GM12878 (cell line): Measurements from ENCODE around the gene UIMC1. TPM values are rescaled to one million over a fixed set of nuclear protein-coding genes. Genes with fewer than 3 reads are reported as not detected.
"Not testable (repeated sequence)": the region's sequence is repeated elsewhere in the genome, so short reads cannot be mapped to it uniquely, and the experiment has no call there.

ENCODE experiments used
- ATAC-seq: fragments of 200-7000 bp; cut with Tn5 transposase; 3 replicates; pipeline ENCODE4 v1.9.1; 2020; ENCODE audit warnings: mild to moderate bottlenecking, moderate library complexity
- BruUV-seq: library from RNA; stranded (reverse); fragments of 400-500 nt; replicated peaks from 2 replicates; lab custom pipeline; 2021; lab: Mats Ljungman, UMichigan
- CTCF ChIA-PET: fragments of 300-600 bp; sonication (Branson Sonifier 250); formaldehyde crosslinking; extraction: SDS; loops from one replicate; lab custom pipeline; 2021; ENCODE audit warnings: inconsistent platforms; lab: Yijun Ruan, JAX
- POLR2A ChIA-PET: fragments of 350-600 bp; formaldehyde crosslinking; extraction: SDS; loops from one replicate; lab custom pipeline; 2021; ENCODE audit warnings: inconsistent platforms; lab: Charles Lee
- RAD21 ChIA-PET: fragments of 300-600 bp; sonication (Branson Sonifier 250); formaldehyde crosslinking; loops from one replicate; lab custom pipeline; 2023; ENCODE audit warnings: antibody characterized with exemption; ENCODE audit not compliant: unreplicated experiment; lab: Charles Lee
- SMC1A ChIA-PET: fragments of 300-600 bp; sonication (Branson Sonifier 250); formaldehyde crosslinking; loops from one replicate; lab custom pipeline; 2023; ENCODE audit not compliant: unreplicated experiment, uncharacterized antibody; lab: Charles Lee
- DNase-seq: peaks from one replicate; pipeline ENCODE4 v3.0.0-alpha.2; 2011; ENCODE audit warnings: low read depth, low spot score
- FAIRE-seq: peaks from 3 replicates; lab custom pipeline; 2011; peaks lifted over from hg19 to GRCh38; lab: Jason Lieb, UNC
- H2AFZ ChIP-seq: 2 replicates; pipeline ENCODE4 v1.6.0; 2011; ENCODE audit warnings: low read depth, low read length, control low read depth; ENCODE audit not compliant: control insufficient read depth
- H3K27ac ChIP-seq: 2 replicates; pipeline ENCODE4 v1.5.1; 2011; ENCODE audit warnings: control low read depth; ENCODE audit not compliant: control insufficient read depth, insufficient read depth
- H3K27me3 ChIP-seq, 2 experiments: replicated peaks in 1 of 2; 2 replicates each; pipeline versions ENCODE4 v1.6.0 to v1.6.1; 2011; ENCODE audit warnings: low read length in 1 of 2; ENCODE audit not compliant: control insufficient read depth in 2 of 2, insufficient read depth in 2 of 2
- H3K36me3 ChIP-seq, 2 experiments: 2 replicates each; pipeline ENCODE4 v1.5.1; 2011; ENCODE audit warnings: low read length in 1 of 2; ENCODE audit not compliant: control insufficient read depth in 2 of 2, insufficient read depth in 2 of 2
- H3K4me1 ChIP-seq: 2 replicates; pipeline ENCODE4 v1.6.1; 2011; ENCODE audit warnings: mild to moderate bottlenecking, low read length, moderate library complexity, mixed read lengths; ENCODE audit not compliant: control insufficient read depth, insufficient read depth
- H3K4me2 ChIP-seq: 2 replicates; pipeline ENCODE4 v1.6.0; 2011; ENCODE audit warnings: control low read depth; ENCODE audit not compliant: control insufficient read depth, insufficient read depth
- H3K4me3 ChIP-seq: fragments of 200-600 bp; sonication (generic); 2 replicates; pipeline ENCODE4 v1.5.1; 2016
- H3K79me2 ChIP-seq: 2 replicates; pipeline ENCODE4 v1.6.0; 2011; ENCODE audit warnings: low read length; ENCODE audit not compliant: control insufficient read depth, insufficient read depth
- H3K9ac ChIP-seq: 2 replicates; pipeline ENCODE4 v1.8.0; 2011; ENCODE audit warnings: low read length, control low read depth, mixed read lengths; ENCODE audit not compliant: control insufficient read depth, insufficient read depth
- H3K9me3 ChIP-seq: replicated peaks from 3 replicates; pipeline ENCODE4 v1.5.1; 2011; ENCODE audit warnings: mild to moderate bottlenecking, low read length; ENCODE audit not compliant: control insufficient read depth, insufficient read depth
- H4K20me1 ChIP-seq: 2 replicates; pipeline ENCODE4 v1.6.0; 2011; ENCODE audit not compliant: control insufficient read depth, insufficient read depth
- BACH1 ChIP-seq: fragments of 450-650 bp; IDR thresholded peaks from 2 replicates; pipeline ENCODE4 v1.6.1; 2017; ENCODE audit warnings: mild to moderate bottlenecking, borderline replicate concordance
- CREM ChIP-seq: IDR thresholded peaks from 2 replicates; pipeline ENCODE4 v1.6.1; 2014; ENCODE audit warnings: antibody characterized with exemption, low read depth
- HDGF ChIP-seq: fragments of 450-650 bp; IDR thresholded peaks from 2 replicates; pipeline ENCODE4 v1.6.1; 2016; ENCODE audit warnings: antibody characterized with exemption
- IKZF2 ChIP-seq, 2 experiments: fragments of 450-650 bp; IDR thresholded peaks; 2 replicates each; pipeline ENCODE4 v1.6.1; 2017; ENCODE audit warnings: mild to moderate bottlenecking in 2 of 2, moderate library complexity in 2 of 2
- SP1 ChIP-seq: IDR thresholded peaks from one replicate; pipeline ENCODE4 v1.6.1; 2011; ENCODE audit warnings: low read depth, low read length
- SPI1 ChIP-seq: IDR thresholded peaks from 2 replicates; pipeline ENCODE4 v1.6.1; 2011; ENCODE audit warnings: low read depth, mild to moderate bottlenecking, low read length, moderate library complexity, borderline replicate concordance; ENCODE audit not compliant: insufficient read depth
- ZNF207 ChIP-seq: fragments of 450-650 bp; IDR thresholded peaks from 2 replicates; pipeline ENCODE4 v1.6.1; 2014; ENCODE audit warnings: antibody characterized with exemption, mild to moderate bottlenecking, borderline replicate concordance
- WGBS: methylation state at CpG from one replicate; pipeline ENCODE4 v1.1.6; 2016; ENCODE audit warnings: low lambda C conversion rate; ENCODE audit not compliant: insufficient replicate concordance, insufficient coverage; ENCODE audit errors: missing lambda C conversion rate; 5-methylcytosine and 5-hydroxymethylcytosine counted together
- in situ Hi-C: fragments of 300-500 bp; cut with MboI; formaldehyde crosslinking; loops from 9 replicates; pipeline ENCODE4 v1.14.3; 2018; ENCODE audit warnings: mixed read lengths
- intact Hi-C: fragments of 100-400 bp; cut with micrococcal nuclease; formaldehyde crosslinking; loops from one replicate; pipeline ENCODE4 v1.14.2; 2022; ENCODE audit not compliant: unreplicated experiment
- polyA plus RNA-seq, 11 experiments: library from polyadenylated mRNA; depleted of rRNA in 4 of 11; unstranded in 6 of 11; stranded (reverse) in 5 of 11; fragments of >200 nt; fragmentation: Nextera tagmentation in 4 of 11; fragmentation: Illumina TruSeq in 1 of 11; extraction: Ambion mirVana in 4 of 11; extraction: Trizol in 1 of 11; gene quantifications; 1 replicate in 1 of 11; 2 replicates in 10 of 11; pipeline versions ENCODE4 v1.2.1 to v1.2.3, GENCODE V29; 2011 to 2016; ENCODE audit warnings: inconsistent platforms in 2 of 11, missing spikeins in 2 of 11, low read depth in 1 of 11
- total RNA-seq, 4 experiments: library from RNA; depleted of rRNA in 3 of 4; stranded (reverse); fragments of >200 nt in 3 of 4; fragmentation: Illumina TruSeq in 1 of 4; extraction: Trizol in 1 of 4; gene quantifications; 2 replicates each; pipeline versions ENCODE4 v1.2.1 to v1.2.3, GENCODE V29; 2013 to 2021
- TF ChIP-seq, protein P1 (sequence below): fragments of 450-650 bp; IDR thresholded peaks from 2 replicates; pipeline ENCODE4 v1.6.1; 2017; ENCODE audit warnings: mild to moderate bottlenecking, low read depth, inconsistent platforms; ENCODE audit not compliant: poor library complexity, severe bottlenecking
- TF ChIP-seq, protein P2 (sequence below): fragments of 450-650 bp; IDR thresholded peaks from 2 replicates; pipeline ENCODE4 v1.6.1; 2018; ENCODE audit warnings: borderline replicate concordance, mild to moderate bottlenecking; ENCODE audit not compliant: partially characterized antibody

UIMC1 gene
- total and polyA plus RNA-seq, 10 of the 15 experiments (the other 5 are each of a cell fraction or from before 2014, with no cell fraction given) = 16.2 to 51.4 (median 32.7) TPM

DNA sequence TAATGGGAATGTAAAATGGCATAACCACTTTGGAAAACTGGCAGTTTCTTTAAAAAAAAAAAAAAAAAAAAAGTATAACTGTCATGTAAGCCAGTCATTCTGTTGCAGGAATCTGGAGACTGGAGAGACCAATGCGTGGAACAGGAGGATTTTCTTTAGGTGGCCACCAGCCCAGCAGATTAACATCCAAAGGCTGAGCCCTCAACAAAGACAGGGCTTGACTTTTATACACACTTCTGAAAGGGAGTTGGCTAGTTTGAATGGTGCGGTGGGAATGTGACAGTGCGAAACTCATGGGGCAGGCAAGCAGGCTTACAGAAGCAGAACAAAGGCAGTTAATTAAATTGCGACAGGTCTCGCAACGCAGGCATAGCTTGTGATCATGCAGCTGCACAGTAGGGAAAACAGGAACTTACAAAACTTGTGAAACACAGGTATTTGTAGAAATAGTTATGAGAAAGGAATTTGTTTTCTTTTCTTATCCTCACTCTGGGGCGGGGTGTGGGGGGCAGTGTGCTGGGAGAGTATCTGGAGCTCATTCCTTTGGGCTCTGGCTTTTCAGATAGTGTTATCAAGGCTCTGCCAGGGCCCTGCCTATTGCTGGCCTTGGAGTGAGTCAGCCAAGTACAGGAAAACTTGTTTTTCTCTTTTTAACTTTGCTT lies 12.0 kb downstream of the UIMC1 start (continued):
- no peak for TF ChIP-seq SPI1
- TF ChIP-seq CREM = peak; percentile 35; the same call in 1 of the 2 replicates
- peak; percentile 83 to 84; a peak in 3 of 4 replicates for TF ChIP-seq IKZF2 (IDR thresholded peaks at IDR 0.05)
- TF ChIP-seq ZNF207 = no peak
- TF ChIP-seq, protein P1, sequence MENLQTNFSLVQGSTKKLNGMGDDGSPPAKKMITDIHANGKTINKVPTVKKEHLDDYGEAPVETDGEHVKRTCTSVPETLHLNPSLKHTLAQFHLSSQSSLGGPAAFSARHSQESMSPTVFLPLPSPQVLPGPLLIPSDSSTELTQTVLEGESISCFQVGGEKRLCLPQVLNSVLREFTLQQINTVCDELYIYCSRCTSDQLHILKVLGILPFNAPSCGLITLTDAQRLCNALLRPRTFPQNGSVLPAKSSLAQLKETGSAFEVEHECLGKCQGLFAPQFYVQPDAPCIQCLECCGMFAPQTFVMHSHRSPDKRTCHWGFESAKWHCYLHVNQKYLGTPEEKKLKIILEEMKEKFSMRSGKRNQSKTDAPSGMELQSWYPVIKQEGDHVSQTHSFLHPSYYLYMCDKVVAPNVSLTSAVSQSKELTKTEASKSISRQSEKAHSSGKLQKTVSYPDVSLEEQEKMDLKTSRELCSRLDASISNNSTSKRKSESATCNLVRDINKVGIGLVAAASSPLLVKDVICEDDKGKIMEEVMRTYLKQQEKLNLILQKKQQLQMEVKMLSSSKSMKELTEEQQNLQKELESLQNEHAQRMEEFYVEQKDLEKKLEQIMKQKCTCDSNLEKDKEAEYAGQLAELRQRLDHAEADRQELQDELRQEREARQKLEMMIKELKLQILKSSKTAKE = peak; percentile 38
- peak; percentile 54; the same call in 1 of the 2 replicates for TF ChIP-seq BACH1
- no peak for TF ChIP-seq SP1
- TF ChIP-seq, protein P2, sequence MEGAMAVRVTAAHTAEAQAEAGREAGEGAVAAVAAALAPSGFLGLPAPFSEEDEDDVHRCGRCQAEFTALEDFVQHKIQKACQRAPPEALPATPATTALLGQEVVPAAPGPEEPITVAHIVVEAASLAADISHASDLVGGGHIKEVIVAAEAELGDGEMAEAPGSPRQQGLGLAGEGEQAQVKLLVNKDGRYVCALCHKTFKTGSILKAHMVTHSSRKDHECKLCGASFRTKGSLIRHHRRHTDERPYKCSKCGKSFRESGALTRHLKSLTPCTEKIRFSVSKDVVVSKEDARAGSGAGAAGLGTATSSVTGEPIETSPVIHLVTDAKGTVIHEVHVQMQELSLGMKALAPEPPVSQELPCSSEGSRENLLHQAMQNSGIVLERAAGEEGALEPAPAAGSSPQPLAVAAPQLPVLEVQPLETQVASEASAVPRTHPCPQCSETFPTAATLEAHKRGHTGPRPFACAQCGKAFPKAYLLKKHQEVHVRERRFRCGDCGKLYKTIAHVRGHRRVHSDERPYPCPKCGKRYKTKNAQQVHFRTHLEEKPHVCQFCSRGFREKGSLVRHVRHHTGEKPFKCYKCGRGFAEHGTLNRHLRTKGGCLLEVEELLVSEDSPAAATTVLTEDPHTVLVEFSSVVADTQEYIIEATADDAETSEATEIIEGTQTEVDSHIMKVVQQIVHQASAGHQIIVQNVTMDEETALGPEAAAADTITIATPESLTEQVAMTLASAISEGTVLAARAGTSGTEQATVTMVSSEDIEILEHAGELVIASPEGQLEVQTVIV = no peak
- 0 out of 2 replicates have a peak, but pooled peaks have one; percentile 45 for TF ChIP-seq HDGF

DNA sequence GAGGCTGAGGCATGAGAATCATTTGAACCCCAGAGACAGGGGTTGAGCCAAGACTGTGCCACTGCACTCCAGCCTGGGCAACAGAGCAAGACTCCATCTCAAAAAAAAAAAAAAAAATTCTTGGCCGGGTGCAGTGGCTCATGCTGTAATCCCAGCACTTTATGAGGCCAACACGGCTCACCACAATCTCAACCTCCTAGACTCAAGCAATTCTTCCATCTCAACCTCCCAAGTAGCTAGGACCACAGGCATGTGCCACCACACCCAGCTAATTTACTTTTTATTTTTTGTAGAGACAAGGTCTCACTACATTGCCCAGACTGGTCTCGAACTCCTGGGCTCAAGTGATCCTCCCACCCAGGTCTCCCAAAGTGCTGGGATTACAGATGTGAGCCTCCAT lies 13.5 kb downstream of the UIMC1 start:
- BruUV-seq, H3K36me3 ChIP-seq, H3K4me3 ChIP-seq, DNase-seq, H4K20me1 ChIP-seq, ATAC-seq, H3K27ac ChIP-seq, H3K4me2 ChIP-seq, intact Hi-C loops, H2AFZ ChIP-seq, in situ Hi-C loops, H3K9ac ChIP-seq, H3K9me3 ChIP-seq, H3K27me3 ChIP-seq, FAIRE-seq: not testable (repeated sequence)
- CTCF ChIA-PET = interaction anchor here (0.7 to 2.5 kb wide), 4 partner anchors 12 to 79 kb away, joined by 3 to 11 read pairs (median 4); partner anchors contain the start of gene ZNF346
- SMC1A ChIA-PET = interaction anchor here (1.2 to 1.3 kb wide), 2 partner anchors 11 to 78 kb away, joined by 3 read pairs; no protein-coding TSS in a partner anchor
- POLR2A ChIA-PET = interaction anchor here (0.7 to 0.9 kb wide), 2 partner anchors 13 to 75 kb away, joined by 4 read pairs; no protein-coding TSS in a partner anchor
- RAD21 ChIA-PET = interaction anchor here (0.7 kb wide), 1 partner anchor 20 kb away, joined by 4 read pairs; no protein-coding TSS in a partner anchor
- WGBS = 66% methylated on average over 3 of the region's 3 CpGs
- Histone ChIP-seq H3K79me2 (peaks cover 91% of the 10 kb centered on the region), H3K4me1 (peaks cover 38% of the 10 kb centered on the region)
